HCT116 (cell line): ENCODE measurements around the gene CDH13. TPM values are rescaled to one million over a fixed set of nuclear protein-coding genes. Genes with fewer than 3 reads are reported as not detected.

ENCODE experiments used
- ATAC-seq: fragments of 200-7000 bp; cut with Tn5 transposase; 2 replicates; pipeline ENCODE4 v1.9.1; 2020; ENCODE audit warnings: mild to moderate bottlenecking, moderate library complexity
- BruUV-seq: library from RNA; stranded (reverse); fragments of 400-500 nt; replicated peaks from 2 replicates; lab custom pipeline; 2021; lab: Mats Ljungman, UMichigan
- CTCF ChIA-PET: fragments of 300-600 bp; sonication (Branson Sonifier 250); formaldehyde crosslinking; loops from one replicate; lab custom pipeline; 2021; ENCODE audit warnings: antibody characterized with exemption; lab: Charles Lee
- POLR2A ChIA-PET: fragments of 300-600, 350-600 bp; sonication (Branson Sonifier 250); formaldehyde crosslinking; loops from one replicate; lab custom pipeline; 2021; ENCODE audit warnings: antibody characterized with exemption; lab: Charles Lee
- RAD21 ChIA-PET, 2 experiments: fragments of 300-600 bp; sonication (Branson Sonifier 250); formaldehyde crosslinking; loops; one replicate each; lab custom pipeline; 2023; ENCODE audit warnings: low total read pairs in 2 of 2; ENCODE audit not compliant: uncharacterized antibody in 2 of 2, unreplicated experiment in 2 of 2, low non-redundant PET in 1 of 2; lab: Charles Lee
- DNase-seq: peaks from one replicate; pipeline ENCODE4 v3.0.0-alpha.2; 2010; ENCODE audit warnings: low read depth, low spot score
- H2AFZ ChIP-seq: fragments of 200-600 bp; shearing (Covaris generic), sonication (generic); 2 replicates; pipeline ENCODE4 v1.6.1; 2017; ENCODE audit warnings: low read depth, mixed run types, mixed read lengths, antibody characterized with exemption, low read length; ENCODE audit not compliant: poor library complexity, severe bottlenecking
- H3K27ac ChIP-seq: 2 replicates; pipeline ENCODE4 v1.5.1; 2012; ENCODE audit warnings: low read depth, low read length
- H3K27me3 ChIP-seq: fragments of 200-600 bp; sonication (generic); 2 replicates; pipeline ENCODE4 v1.6.1; 2016; ENCODE audit warnings: mixed run types, low read length, mixed read lengths; ENCODE audit not compliant: insufficient read depth
- H3K36me3 ChIP-seq, 2 experiments: fragments of 200-500 bp in 1 of 2; fragments of 200-600 bp in 1 of 2; sonication (Bioruptor generic) in 1 of 2; sonication (generic) in 1 of 2; 2 replicates each; pipeline versions ENCODE4 v1.5.1 to v1.6.1; 2014 to 2016; ENCODE audit warnings: low read length in 2 of 2, inconsistent platforms in 1 of 2, mixed read lengths in 1 of 2, mixed run types in 1 of 2; ENCODE audit not compliant: insufficient read depth in 2 of 2, control insufficient read depth in 1 of 2
- H3K4me1 ChIP-seq, 2 experiments: fragments of 200-600 bp in 1 of 2; sonication (generic) in 1 of 2; 2 replicates each; pipeline versions ENCODE4 v1.5.1 to v1.6.1; 2012 to 2017; ENCODE audit warnings: low read length in 2 of 2, inconsistent platforms in 1 of 2, mild to moderate bottlenecking in 1 of 2, mixed read lengths in 1 of 2, mixed run types in 1 of 2, moderate library complexity in 1 of 2; ENCODE audit not compliant: insufficient read depth in 2 of 2, control insufficient read depth in 1 of 2
- H3K4me2 ChIP-seq: fragments of 200-600 bp; sonication (generic); 2 replicates; pipeline ENCODE4 v1.6.1; 2017; ENCODE audit warnings: mixed run types, low read length, mixed read lengths
- H3K4me3 ChIP-seq, 2 experiments: fragments of 200-600 bp in 1 of 2; sonication (generic) in 1 of 2; replicated peaks in 1 of 2; 2 replicates each; pipeline ENCODE4 v1.5.1; 2011 to 2016; ENCODE audit warnings: low read length in 2 of 2, control low read depth in 1 of 2, low read depth in 1 of 2, mild to moderate bottlenecking in 1 of 2, mixed read lengths in 1 of 2, mixed run types in 1 of 2
- H3K79me2 ChIP-seq: fragments of 200-600 bp; sonication (generic); 2 replicates; pipeline ENCODE4 v1.6.1; 2017; ENCODE audit warnings: mild to moderate bottlenecking, mixed run types, low read length, moderate library complexity, mixed read lengths; ENCODE audit not compliant: insufficient read depth
- H3K9ac ChIP-seq: fragments of 200-600 bp; sonication (generic); 2 replicates; pipeline ENCODE4 v1.6.1; 2016; ENCODE audit warnings: low read length, mixed read lengths
- H3K9me2 ChIP-seq: fragments of 200-600 bp; sonication (generic), shearing (Covaris generic); 2 replicates; pipeline ENCODE4 v1.6.1; 2017; ENCODE audit warnings: mixed run types, mild to moderate bottlenecking, moderate library complexity; ENCODE audit not compliant: insufficient read depth
- H3K9me3 ChIP-seq, 2 experiments: fragments of 200-500 bp in 1 of 2; fragments of 200-600 bp in 1 of 2; sonication (Bioruptor generic) in 1 of 2; sonication (generic) in 1 of 2; 2 replicates each; pipeline ENCODE4 v1.6.1; 2014 to 2017; ENCODE audit warnings: low read length in 2 of 2, mixed read lengths in 2 of 2, inconsistent platforms in 1 of 2, low read depth in 1 of 2, mild to moderate bottlenecking in 1 of 2, mixed run types in 1 of 2, moderate library complexity in 1 of 2; ENCODE audit not compliant: control insufficient read depth in 1 of 2, insufficient read depth in 1 of 2
- H4K20me1 ChIP-seq: fragments of 200-600 bp; sonication (generic), shearing (Covaris generic); 2 replicates; pipeline ENCODE4 v1.6.1; 2017; ENCODE audit warnings: mixed run types, mild to moderate bottlenecking, moderate library complexity; ENCODE audit not compliant: insufficient read depth
- ATF3 ChIP-seq: IDR thresholded peaks from 2 replicates; pipeline ENCODE4 v1.6.1; 2012
- CBX3 ChIP-seq: IDR thresholded peaks from 2 replicates; pipeline ENCODE4 v1.6.1; 2012; ENCODE audit warnings: low read depth
- CEBPB ChIP-seq: IDR thresholded peaks from 2 replicates; pipeline ENCODE4 v1.6.1; 2012; ENCODE audit warnings: low read depth
- EGR1 ChIP-seq: IDR thresholded peaks from 2 replicates; pipeline ENCODE4 v1.6.1; 2012; ENCODE audit warnings: low read depth
- ELF1 ChIP-seq: IDR thresholded peaks from 2 replicates; pipeline ENCODE4 v1.6.1; 2012; ENCODE audit warnings: low read depth, borderline replicate concordance
- EZH2 ChIP-seq: fragments of 200-600 bp; sonication (generic); IDR thresholded peaks from 2 replicates; pipeline ENCODE4 v1.6.1; 2017; ENCODE audit warnings: antibody characterized with exemption, mixed run types
- EZH2phosphoT487 ChIP-seq: fragments of 200-600 bp; IDR thresholded peaks from 2 replicates; pipeline ENCODE4 v1.6.1; 2018; ENCODE audit warnings: antibody characterized with exemption, borderline replicate concordance
- FOSL1 ChIP-seq: IDR thresholded peaks from 2 replicates; pipeline ENCODE4 v1.6.1; 2012; ENCODE audit warnings: low read depth
- POLR2A ChIP-seq: IDR thresholded peaks from 2 replicates; pipeline ENCODE4 v1.7.0; 2011; ENCODE audit warnings: borderline replicate concordance; ENCODE audit not compliant: insufficient read depth, insufficient read length; ENCODE audit errors: extremely low read depth
- POLR2AphosphoS5 ChIP-seq: IDR thresholded peaks from 2 replicates; pipeline ENCODE4 v1.6.1; 2011; ENCODE audit warnings: mild to moderate bottlenecking, low read depth, low read length, moderate library complexity
- RAD21 ChIP-seq: IDR thresholded peaks from 2 replicates; pipeline ENCODE4 v1.6.1; 2012; ENCODE audit warnings: low read depth, mild to moderate bottlenecking
- SIN3A ChIP-seq: IDR thresholded peaks from 2 replicates; pipeline ENCODE4 v1.6.1; 2012; ENCODE audit warnings: low read depth
- SRF ChIP-seq: IDR thresholded peaks from 2 replicates; pipeline ENCODE4 v1.6.1; 2012; ENCODE audit warnings: low read depth
- TCF7L2 ChIP-seq: IDR thresholded peaks from 2 replicates; pipeline ENCODE4 v1.7.0; 2011; ENCODE audit warnings: borderline replicate concordance, inconsistent platforms; ENCODE audit not compliant: insufficient read depth, insufficient read length; ENCODE audit errors: extremely low read depth
- YY1 ChIP-seq: IDR thresholded peaks from 2 replicates; pipeline ENCODE4 v1.6.1; 2011; ENCODE audit warnings: low read length, low read depth, moderate library complexity, mild to moderate bottlenecking; ENCODE audit not compliant: insufficient replicate concordance; ENCODE audit errors: extremely low read depth
- ZFX ChIP-seq: fragments of 450-650 bp; IDR thresholded peaks from 2 replicates; pipeline ENCODE4 v1.6.1; 2017
- ZNF274 ChIP-seq: fragments of 200-500 bp; sonication (Bioruptor generic); IDR thresholded peaks from 2 replicates; pipeline ENCODE4 v1.6.1; 2014; ENCODE audit warnings: mild to moderate bottlenecking, low read depth, low read length, inconsistent platforms
- intact Hi-C: fragments of 100-400 bp; cut with micrococcal nuclease; formaldehyde crosslinking; loops from 2 replicates; pipeline ENCODE4 v1.10.0; 2022
- total RNA-seq: library from RNA; stranded (reverse); gene quantifications from one replicate; pipeline ENCODE4 v1.2.1, GENCODE V29; 2021; ENCODE audit not compliant: unreplicated experiment
- TF ChIP-seq, protein P1 (sequence below): IDR thresholded peaks from 2 replicates; pipeline ENCODE4 v1.6.1; 2012; ENCODE audit warnings: low read depth
- TF ChIP-seq, protein P2 (sequence below): IDR thresholded peaks from 2 replicates; pipeline ENCODE4 v1.6.1; 2011; ENCODE audit warnings: mild to moderate bottlenecking, low read length, moderate library complexity; ENCODE audit not compliant: insufficient replicate concordance; ENCODE audit errors: extremely low read depth
- TF ChIP-seq, protein P3 (sequence below), 3 experiments: fragments of 200-600 bp in 1 of 3; sonication (generic) in 1 of 3; IDR thresholded peaks in 2 of 3; conservative IDR thresholded peaks in 1 of 3; 2 replicates each; pipeline ENCODE4 v1.5.1; 2012 to 2017; ENCODE audit warnings: low read depth in 2 of 3, low read length in 2 of 3, antibody characterized with exemption in 1 of 3, borderline replicate concordance in 1 of 3, control low read depth in 1 of 3, mild to moderate bottlenecking in 1 of 3, mixed read lengths in 1 of 3, mixed run types in 1 of 3, moderate library complexity in 1 of 3; ENCODE audit not compliant: insufficient read depth in 1 of 3

Gene CDH13
- total RNA-seq, 1 experiment from 2014 or later, result not detected

DNA sequence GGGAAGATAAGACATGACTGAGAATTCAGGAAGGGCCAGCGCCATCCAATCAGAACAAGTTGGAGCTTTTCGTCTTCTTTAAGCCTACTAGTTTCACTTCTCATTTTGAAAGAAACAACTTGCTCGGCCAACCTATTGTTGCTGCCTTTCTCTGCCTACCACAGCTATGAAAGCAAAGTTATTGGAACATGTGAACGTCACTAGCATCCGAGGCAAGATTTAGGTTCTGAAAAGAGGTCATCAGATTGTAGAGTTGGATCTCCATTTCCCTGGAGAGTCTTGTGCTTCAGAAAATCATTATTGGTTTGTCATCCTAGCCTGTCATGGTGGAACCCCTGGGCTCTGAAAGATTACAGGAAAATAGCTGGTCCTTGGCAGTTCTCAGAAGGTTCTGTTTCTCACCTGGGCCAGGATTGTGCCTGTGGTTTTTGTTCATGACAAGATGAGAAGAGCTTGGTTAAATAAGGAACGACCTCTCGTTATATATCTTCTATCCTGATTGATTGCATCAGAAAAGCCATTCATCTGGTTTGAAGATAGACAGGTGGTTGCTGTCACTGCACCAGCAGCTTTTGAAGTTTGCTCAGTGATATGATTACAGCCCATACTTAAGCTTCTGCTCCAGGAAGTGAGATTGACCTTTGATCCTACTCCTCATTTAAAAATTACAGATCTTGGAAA is 25.3 kb downstream of the CDH13 start:
- Histone ChIP-seq H3K9me3 (no peaks in the 10 kb centered on the region), H3K4me2 (peak overlapping the region; percentile 70), H3K79me2 (no peaks in the 10 kb centered on the region), H3K27ac (no peak overlapping the region), H3K4me1 (peaks cover 19 to 40% of the 10 kb centered on the region in 2 experiments), H2AFZ (no peak overlapping the region), H3K36me3 (no peaks in the 10 kb centered on the region), H3K27me3 (no peaks in the 10 kb centered on the region), H3K9me2 (0 out of 2 replicates have a peak, but pooled peaks cover 4% of the 10 kb centered on the region), H3K9ac (no peak overlapping the region), H4K20me1 (no peaks in the 10 kb centered on the region), H3K4me3 (no peak overlapping the region)
- DNase-seq (no peak), ATAC-seq (no peak)
- POLR2A ChIA-PET, result no interaction called here
- CTCF ChIA-PET, result interaction anchor here (1.1 to 1.6 kb wide), 3 partner anchors 11 to 21 kb away, joined by 3 to 5 read pairs (median 3); no protein-coding TSS in a partner anchor
- no TSS peak for BruUV-seq
- intact Hi-C loops, result no loop called here
- RAD21 ChIA-PET, result no interaction called here
- TF ChIP-seq, protein P1, sequence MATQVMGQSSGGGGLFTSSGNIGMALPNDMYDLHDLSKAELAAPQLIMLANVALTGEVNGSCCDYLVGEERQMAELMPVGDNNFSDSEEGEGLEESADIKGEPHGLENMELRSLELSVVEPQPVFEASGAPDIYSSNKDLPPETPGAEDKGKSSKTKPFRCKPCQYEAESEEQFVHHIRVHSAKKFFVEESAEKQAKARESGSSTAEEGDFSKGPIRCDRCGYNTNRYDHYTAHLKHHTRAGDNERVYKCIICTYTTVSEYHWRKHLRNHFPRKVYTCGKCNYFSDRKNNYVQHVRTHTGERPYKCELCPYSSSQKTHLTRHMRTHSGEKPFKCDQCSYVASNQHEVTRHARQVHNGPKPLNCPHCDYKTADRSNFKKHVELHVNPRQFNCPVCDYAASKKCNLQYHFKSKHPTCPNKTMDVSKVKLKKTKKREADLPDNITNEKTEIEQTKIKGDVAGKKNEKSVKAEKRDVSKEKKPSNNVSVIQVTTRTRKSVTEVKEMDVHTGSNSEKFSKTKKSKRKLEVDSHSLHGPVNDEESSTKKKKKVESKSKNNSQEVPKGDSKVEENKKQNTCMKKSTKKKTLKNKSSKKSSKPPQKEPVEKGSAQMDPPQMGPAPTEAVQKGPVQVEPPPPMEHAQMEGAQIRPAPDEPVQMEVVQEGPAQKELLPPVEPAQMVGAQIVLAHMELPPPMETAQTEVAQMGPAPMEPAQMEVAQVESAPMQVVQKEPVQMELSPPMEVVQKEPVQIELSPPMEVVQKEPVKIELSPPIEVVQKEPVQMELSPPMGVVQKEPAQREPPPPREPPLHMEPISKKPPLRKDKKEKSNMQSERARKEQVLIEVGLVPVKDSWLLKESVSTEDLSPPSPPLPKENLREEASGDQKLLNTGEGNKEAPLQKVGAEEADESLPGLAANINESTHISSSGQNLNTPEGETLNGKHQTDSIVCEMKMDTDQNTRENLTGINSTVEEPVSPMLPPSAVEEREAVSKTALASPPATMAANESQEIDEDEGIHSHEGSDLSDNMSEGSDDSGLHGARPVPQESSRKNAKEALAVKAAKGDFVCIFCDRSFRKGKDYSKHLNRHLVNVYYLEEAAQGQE, result no peak
- TF ChIP-seq SRF, result no peak
- TF ChIP-seq ZNF274, result no peak
- TF ChIP-seq POLR2AphosphoS5, result no peak
- TF ChIP-seq RAD21, result no peak
- no peak for TF ChIP-seq ELF1
- no peak for TF ChIP-seq ZFX
- TF ChIP-seq TCF7L2, result no peak
- no peak for TF ChIP-seq SIN3A
- TF ChIP-seq, protein P2, sequence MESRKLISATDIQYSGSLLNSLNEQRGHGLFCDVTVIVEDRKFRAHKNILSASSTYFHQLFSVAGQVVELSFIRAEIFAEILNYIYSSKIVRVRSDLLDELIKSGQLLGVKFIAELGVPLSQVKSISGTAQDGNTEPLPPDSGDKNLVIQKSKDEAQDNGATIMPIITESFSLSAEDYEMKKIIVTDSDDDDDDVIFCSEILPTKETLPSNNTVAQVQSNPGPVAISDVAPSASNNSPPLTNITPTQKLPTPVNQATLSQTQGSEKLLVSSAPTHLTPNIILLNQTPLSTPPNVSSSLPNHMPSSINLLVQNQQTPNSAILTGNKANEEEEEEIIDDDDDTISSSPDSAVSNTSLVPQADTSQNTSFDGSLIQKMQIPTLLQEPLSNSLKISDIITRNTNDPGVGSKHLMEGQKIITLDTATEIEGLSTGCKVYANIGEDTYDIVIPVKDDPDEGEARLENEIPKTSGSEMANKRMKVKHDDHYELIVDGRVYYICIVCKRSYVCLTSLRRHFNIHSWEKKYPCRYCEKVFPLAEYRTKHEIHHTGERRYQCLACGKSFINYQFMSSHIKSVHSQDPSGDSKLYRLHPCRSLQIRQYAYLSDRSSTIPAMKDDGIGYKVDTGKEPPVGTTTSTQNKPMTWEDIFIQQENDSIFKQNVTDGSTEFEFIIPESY, result no peak
- no peak for TF ChIP-seq ATF3
- no peak for TF ChIP-seq FOSL1
- no peak for TF ChIP-seq CEBPB
- TF ChIP-seq EZH2phosphoT487, result no peak
- TF ChIP-seq EZH2, result no peak
- TF ChIP-seq EGR1, result no peak
- TF ChIP-seq POLR2A, result no peak
- TF ChIP-seq, protein P3, sequence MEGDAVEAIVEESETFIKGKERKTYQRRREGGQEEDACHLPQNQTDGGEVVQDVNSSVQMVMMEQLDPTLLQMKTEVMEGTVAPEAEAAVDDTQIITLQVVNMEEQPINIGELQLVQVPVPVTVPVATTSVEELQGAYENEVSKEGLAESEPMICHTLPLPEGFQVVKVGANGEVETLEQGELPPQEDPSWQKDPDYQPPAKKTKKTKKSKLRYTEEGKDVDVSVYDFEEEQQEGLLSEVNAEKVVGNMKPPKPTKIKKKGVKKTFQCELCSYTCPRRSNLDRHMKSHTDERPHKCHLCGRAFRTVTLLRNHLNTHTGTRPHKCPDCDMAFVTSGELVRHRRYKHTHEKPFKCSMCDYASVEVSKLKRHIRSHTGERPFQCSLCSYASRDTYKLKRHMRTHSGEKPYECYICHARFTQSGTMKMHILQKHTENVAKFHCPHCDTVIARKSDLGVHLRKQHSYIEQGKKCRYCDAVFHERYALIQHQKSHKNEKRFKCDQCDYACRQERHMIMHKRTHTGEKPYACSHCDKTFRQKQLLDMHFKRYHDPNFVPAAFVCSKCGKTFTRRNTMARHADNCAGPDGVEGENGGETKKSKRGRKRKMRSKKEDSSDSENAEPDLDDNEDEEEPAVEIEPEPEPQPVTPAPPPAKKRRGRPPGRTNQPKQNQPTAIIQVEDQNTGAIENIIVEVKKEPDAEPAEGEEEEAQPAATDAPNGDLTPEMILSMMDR (IDR thresholded peaks at IDR 0.05 in 2 of 3, conservative IDR thresholded peaks at IDR 0.05 in 1 of 3; ENCODE audit: borderline replicate concordance in 1 of 3, insufficient read depth in 1 of 3, low read depth in 2 of 3, low read length in 2 of 3), result no peak
- TF ChIP-seq YY1, result no peak
- no peak for TF ChIP-seq CBX3
